OCI-LY7 (cell line): ENCODE results near the gene ROBO2.

Experiments
- EZH2phosphoT487 ChIP-seq: fragments of 200-600 bp; sonication (generic); IDR thresholded peaks from 2 replicates; pipeline ENCODE4 v1.6.1; 2018; ENCODE audit warnings: low read depth, borderline replicate concordance, mild to moderate bottlenecking, mixed run types, antibody characterized with exemption, low read length, moderate library complexity, mixed read lengths
- TF ChIP-seq, protein P1 (sequence below): fragments of 200-600 bp; sonication (generic); conservative IDR thresholded peaks from 2 replicates; pipeline ENCODE4 v1.5.1; 2014; ENCODE audit warnings: mild to moderate bottlenecking, antibody characterized with exemption, low read length, moderate library complexity, mixed read lengths

DNA sequence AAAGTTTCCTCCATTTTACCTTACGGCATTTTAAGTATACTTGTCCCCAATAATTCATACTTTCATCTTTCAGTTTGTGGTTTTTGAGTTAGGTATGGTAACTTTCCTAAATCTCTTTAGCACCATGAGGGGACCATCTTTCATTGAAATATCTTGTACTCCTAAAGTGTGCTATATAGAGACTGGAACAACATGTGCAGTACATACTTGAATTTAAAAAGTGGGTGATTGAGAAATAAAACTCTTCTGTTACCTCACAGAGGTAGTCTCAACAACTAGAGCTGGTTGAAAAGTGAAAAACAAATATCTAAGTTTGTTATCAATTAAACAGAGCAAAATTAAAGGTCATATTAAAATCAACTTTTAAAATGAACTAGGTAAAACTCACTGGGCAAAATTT, 423.1 kb downstream of the ROBO2 start:
- TF ChIP-seq, protein P1, sequence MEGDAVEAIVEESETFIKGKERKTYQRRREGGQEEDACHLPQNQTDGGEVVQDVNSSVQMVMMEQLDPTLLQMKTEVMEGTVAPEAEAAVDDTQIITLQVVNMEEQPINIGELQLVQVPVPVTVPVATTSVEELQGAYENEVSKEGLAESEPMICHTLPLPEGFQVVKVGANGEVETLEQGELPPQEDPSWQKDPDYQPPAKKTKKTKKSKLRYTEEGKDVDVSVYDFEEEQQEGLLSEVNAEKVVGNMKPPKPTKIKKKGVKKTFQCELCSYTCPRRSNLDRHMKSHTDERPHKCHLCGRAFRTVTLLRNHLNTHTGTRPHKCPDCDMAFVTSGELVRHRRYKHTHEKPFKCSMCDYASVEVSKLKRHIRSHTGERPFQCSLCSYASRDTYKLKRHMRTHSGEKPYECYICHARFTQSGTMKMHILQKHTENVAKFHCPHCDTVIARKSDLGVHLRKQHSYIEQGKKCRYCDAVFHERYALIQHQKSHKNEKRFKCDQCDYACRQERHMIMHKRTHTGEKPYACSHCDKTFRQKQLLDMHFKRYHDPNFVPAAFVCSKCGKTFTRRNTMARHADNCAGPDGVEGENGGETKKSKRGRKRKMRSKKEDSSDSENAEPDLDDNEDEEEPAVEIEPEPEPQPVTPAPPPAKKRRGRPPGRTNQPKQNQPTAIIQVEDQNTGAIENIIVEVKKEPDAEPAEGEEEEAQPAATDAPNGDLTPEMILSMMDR: no peak
- no peak for TF ChIP-seq EZH2phosphoT487
